Measurements from ENCODE around the gene SLC30A4. TPM values are rescaled to one million over a fixed set of nuclear protein-coding genes. Genes with fewer than 3 reads are reported as not detected.

SLC30A4 gene
- total RNA-seq, 1 experiment from 2014 or later: not detected

DNA sequence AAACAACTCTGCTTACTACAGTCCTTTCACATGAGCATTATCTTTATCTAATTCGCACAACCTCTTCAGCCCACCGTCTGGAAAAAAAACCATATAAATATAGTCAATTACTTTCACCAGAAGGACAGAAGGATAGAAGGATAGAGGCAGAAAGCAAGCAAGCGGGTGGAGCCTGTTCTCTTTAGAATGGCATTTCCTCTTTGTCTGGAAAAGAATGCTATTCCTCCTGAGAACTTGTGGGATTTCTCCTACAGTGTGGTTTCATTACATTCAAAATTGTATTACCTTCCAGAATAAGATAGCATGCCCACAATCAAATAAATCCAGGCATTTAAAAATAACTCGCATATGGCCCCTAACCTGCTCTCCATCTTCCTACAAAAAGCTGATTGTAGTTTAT, 23.1 kb downstream of the SLC30A4 start:
- H2AFZ ChIP-seq (ENCODE audit: low read length): no peak overlapping the region
- H3K4me2 ChIP-seq (ENCODE audit: insufficient read depth, insufficient read length, low read length): no peak overlapping the region

More for the DNA sequence above, 23.1 kb downstream of the SLC30A4 start:
- no peak overlapping the region for H3K4ac ChIP-seq (ENCODE audit: low read depth, low read length)
- H3K27me3 ChIP-seq (ENCODE audit: insufficient read depth, low read length): no peaks in the 10 kb centered on the region
- no peaks in the 10 kb centered on the region for H3K9me3 Mint-ChIP-seq
- DNase-seq: no peak
- H3K27ac ChIP-seq (ENCODE audit: insufficient read length, low read depth, low read length): no peak overlapping the region
- H3K4me3 Mint-ChIP-seq: no peak overlapping the region
- peaks cover 6 to 10% of the 10 kb centered on the region in 2 experiments for H3K4me1 Mint-ChIP-seq
- H4K91ac ChIP-seq (ENCODE audit: insufficient read length, low read depth, low read length): no peak overlapping the region
- no peak overlapping the region for H3K23ac ChIP-seq (ENCODE audit: insufficient read length, low read depth, low read length)
- H3K27ac Mint-ChIP-seq: no peak overlapping the region
- H3T11ph ChIP-seq (ENCODE audit: low read length): no peak overlapping the region
- H4K20me1 ChIP-seq (ENCODE audit: control insufficient read depth, insufficient read depth, insufficient read length): no peaks in the 10 kb centered on the region
- H3K27me3 Mint-ChIP-seq (ENCODE audit: low read depth): peaks cover 13% of the 10 kb centered on the region; the same call in 1 of the 2 replicates
- H3K9me3 ChIP-seq (ENCODE audit: control insufficient read depth, low read depth, low read length): no peaks in the 10 kb centered on the region
- no peaks in the 10 kb centered on the region for H3K79me2 ChIP-seq (ENCODE audit: insufficient read depth, low read length)
- H4K8ac ChIP-seq (replicated peaks; ENCODE audit: insufficient read length, low read depth, low read length): no peak overlapping the region
- no peak overlapping the region for H3K9ac ChIP-seq (ENCODE audit: extremely low read depth, insufficient read length, low read length)
- no peak overlapping the region for H3K18ac ChIP-seq (ENCODE audit: insufficient read length, low read depth, low read length)
- no peak overlapping the region for H2BK12ac ChIP-seq (ENCODE audit: insufficient read length, low read depth, low read length)
- no peak overlapping the region for H2BK20ac ChIP-seq (ENCODE audit: low read depth, low read length, poor library complexity, severe bottlenecking)
- no peak overlapping the region for H2BK120ac ChIP-seq (ENCODE audit: low read depth, low read length, poor library complexity, severe bottlenecking)
- no peaks in the 10 kb centered on the region for H3K23me2 ChIP-seq (ENCODE audit: insufficient read length, low read depth, low read length, poor library complexity, severe bottlenecking)
- 100% methylated on average over 2 of the region's 4 CpGs for WGBS (ENCODE audit: extremely low coverage, insufficient read length, low lambda C conversion rate)
- TF ChIP-seq, protein P1, sequence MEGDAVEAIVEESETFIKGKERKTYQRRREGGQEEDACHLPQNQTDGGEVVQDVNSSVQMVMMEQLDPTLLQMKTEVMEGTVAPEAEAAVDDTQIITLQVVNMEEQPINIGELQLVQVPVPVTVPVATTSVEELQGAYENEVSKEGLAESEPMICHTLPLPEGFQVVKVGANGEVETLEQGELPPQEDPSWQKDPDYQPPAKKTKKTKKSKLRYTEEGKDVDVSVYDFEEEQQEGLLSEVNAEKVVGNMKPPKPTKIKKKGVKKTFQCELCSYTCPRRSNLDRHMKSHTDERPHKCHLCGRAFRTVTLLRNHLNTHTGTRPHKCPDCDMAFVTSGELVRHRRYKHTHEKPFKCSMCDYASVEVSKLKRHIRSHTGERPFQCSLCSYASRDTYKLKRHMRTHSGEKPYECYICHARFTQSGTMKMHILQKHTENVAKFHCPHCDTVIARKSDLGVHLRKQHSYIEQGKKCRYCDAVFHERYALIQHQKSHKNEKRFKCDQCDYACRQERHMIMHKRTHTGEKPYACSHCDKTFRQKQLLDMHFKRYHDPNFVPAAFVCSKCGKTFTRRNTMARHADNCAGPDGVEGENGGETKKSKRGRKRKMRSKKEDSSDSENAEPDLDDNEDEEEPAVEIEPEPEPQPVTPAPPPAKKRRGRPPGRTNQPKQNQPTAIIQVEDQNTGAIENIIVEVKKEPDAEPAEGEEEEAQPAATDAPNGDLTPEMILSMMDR (conservative IDR thresholded peaks at IDR 0.05): no peak
- no peak overlapping the region for H2BK5ac ChIP-seq (ENCODE audit: insufficient read length, low read length)
- H3K56ac ChIP-seq (ENCODE audit: insufficient read length, low read depth, low read length): no peak overlapping the region
- no peaks in the 10 kb centered on the region for H3K36me3 Mint-ChIP-seq (ENCODE audit: insufficient read depth in 1 of 3, low read depth in 3 of 3)
- H4K5ac ChIP-seq (ENCODE audit: insufficient read length, low read depth, low read length): no peak overlapping the region
- no peaks in the 10 kb centered on the region for H3K79me1 ChIP-seq (ENCODE audit: insufficient read depth, low read depth, low read length, poor library complexity, severe bottlenecking)
- H3K4me1 ChIP-seq (ENCODE audit: insufficient read depth, low read length): no peaks in the 10 kb centered on the region
- H2BK15ac ChIP-seq (ENCODE audit: low read depth, low read length): no peak overlapping the region
- no peak overlapping the region for H3K14ac ChIP-seq (ENCODE audit: insufficient read depth, low read length)
- no peak overlapping the region for H2AK5ac ChIP-seq (ENCODE audit: insufficient read length, low read length)

Data from H9 (cell line).